Measurements from ENCODE around the gene MXD4. TPM values are rescaled to one million over a fixed set of nuclear protein-coding genes. Genes with fewer than 3 reads are reported as not detected.

The MXD4 gene
- total RNA-seq, 1 donor from 2014 or later, result 36.7 TPM

DNA sequence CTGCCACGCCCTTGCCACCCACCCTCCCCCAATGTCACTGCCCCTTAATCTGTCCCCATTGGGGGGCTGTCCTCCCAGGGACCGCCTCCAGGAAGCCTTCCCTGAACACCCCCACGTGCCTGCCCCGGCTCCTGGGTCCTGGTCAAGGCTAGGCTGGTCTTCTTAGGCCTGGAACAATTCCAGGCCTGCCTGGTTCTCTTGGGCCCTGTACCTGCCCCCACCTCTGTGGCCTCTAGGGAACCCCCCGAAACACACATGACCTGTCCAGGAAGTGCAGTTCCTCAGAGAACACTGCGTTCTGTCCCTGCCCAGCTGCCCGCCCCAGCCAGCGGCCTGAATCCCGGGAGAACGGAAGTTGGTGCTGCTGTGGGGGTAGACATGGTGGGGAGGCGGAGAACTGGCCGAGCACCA lies 5.1 kb downstream of the MXD4 start:
- DNase-seq, result peak; percentile 7
- intact Hi-C loops (cut with micrococcal nuclease), result no loop called here
- Mint-ChIP-seq H3K27ac (peak overlapping the region; percentile 79), H3K27me3 (no peaks in the 10 kb centered on the region), H3K36me3 (ENCODE audit: low read depth) (peaks cover 34% of the 10 kb centered on the region), H3K4me3 (no peak overlapping the region), H3K9me3 (no peaks in the 10 kb centered on the region), H3K4me1 (peaks cover 17% of the 10 kb centered on the region)
- TF ChIP-seq, protein P1, sequence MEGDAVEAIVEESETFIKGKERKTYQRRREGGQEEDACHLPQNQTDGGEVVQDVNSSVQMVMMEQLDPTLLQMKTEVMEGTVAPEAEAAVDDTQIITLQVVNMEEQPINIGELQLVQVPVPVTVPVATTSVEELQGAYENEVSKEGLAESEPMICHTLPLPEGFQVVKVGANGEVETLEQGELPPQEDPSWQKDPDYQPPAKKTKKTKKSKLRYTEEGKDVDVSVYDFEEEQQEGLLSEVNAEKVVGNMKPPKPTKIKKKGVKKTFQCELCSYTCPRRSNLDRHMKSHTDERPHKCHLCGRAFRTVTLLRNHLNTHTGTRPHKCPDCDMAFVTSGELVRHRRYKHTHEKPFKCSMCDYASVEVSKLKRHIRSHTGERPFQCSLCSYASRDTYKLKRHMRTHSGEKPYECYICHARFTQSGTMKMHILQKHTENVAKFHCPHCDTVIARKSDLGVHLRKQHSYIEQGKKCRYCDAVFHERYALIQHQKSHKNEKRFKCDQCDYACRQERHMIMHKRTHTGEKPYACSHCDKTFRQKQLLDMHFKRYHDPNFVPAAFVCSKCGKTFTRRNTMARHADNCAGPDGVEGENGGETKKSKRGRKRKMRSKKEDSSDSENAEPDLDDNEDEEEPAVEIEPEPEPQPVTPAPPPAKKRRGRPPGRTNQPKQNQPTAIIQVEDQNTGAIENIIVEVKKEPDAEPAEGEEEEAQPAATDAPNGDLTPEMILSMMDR (IDR thresholded peaks at IDR 0.05), result no peak
- no peak for ATAC-seq (ENCODE audit: low read depth)
- ChIA-PET POLR2A (no interaction called here), CTCF (no interaction called here)

DNA sequence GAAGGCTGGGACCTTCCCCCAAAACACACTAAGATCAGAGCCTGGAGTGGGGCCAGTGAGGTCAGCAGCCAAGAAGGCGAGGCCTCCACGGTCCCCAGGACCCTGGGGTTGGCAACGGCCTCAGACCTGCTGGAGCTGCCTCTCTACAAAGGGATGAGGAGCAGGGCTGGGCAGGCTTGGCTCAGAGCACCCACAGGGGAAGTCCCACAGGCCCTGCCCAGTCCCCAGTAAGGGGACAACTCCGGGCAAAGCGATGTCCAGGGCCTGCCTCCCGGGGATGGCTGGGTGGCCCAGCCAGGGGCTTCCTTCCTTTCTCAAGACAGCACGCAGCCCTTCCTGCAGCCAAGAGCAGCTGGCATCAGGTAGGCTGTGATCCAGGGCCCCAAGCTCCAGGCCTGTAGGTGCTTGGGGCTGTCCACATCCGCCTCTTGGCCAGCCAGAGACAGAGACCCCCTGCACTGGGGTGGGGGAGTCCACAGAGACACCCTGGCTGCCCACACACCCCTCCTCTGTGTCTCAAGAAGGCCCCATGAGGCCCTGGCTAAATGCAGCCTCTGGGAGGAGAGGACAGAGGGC lies 5.7 kb downstream of the MXD4 start:
- no peaks in the 10 kb centered on the region for H3K9me3 Mint-ChIP-seq
- H3K27ac Mint-ChIP-seq, result no peak overlapping the region
- DNase-seq, result peak; percentile 11
- ATAC-seq (ENCODE audit: low read depth), result no peak
- peaks cover 17% of the 10 kb centered on the region for H3K4me1 Mint-ChIP-seq
- intact Hi-C loops (cut with micrococcal nuclease), result no loop called here
- H3K4me3 Mint-ChIP-seq, result no peak overlapping the region
- H3K27me3 Mint-ChIP-seq, result no peaks in the 10 kb centered on the region
- TF ChIP-seq, protein P1 (IDR thresholded peaks at IDR 0.05), result no peak
- ChIA-PET CTCF (no interaction called here), POLR2A (no interaction called here)
- H3K36me3 Mint-ChIP-seq (ENCODE audit: low read depth), result peaks cover 38% of the 10 kb centered on the region

GRCh38 chr4:2255501-2256155 lies 6.3 kb downstream of the MXD4 start:
- no peak overlapping the region for H3K27ac Mint-ChIP-seq
- H3K4me3 Mint-ChIP-seq, result no peak overlapping the region
- ChIA-PET POLR2A (no interaction called here), CTCF (no interaction called here)
- peaks cover 43% of the 10 kb centered on the region for H3K36me3 Mint-ChIP-seq (ENCODE audit: low read depth)
- TF ChIP-seq, protein P1 (IDR thresholded peaks at IDR 0.05), result no peak
- ATAC-seq (ENCODE audit: low read depth) (no peak), DNase-seq (peak; percentile 11)
- peaks cover 17% of the 10 kb centered on the region for H3K4me1 Mint-ChIP-seq
- H3K27me3 Mint-ChIP-seq, result no peaks in the 10 kb centered on the region
- intact Hi-C loops (cut with micrococcal nuclease), result no loop called here
- H3K9me3 Mint-ChIP-seq, result no peaks in the 10 kb centered on the region

- Mint-ChIP-seq H3K9me3 (no peaks in the 10 kb centered on the region), H3K4me1 (peaks cover 13% of the 10 kb centered on the region), H3K27me3 (no peaks in the 10 kb centered on the region), H3K36me3 (ENCODE audit: low read depth) (peaks cover 47% of the 10 kb centered on the region), H3K4me3 (no peak overlapping the region), H3K27ac (no peak overlapping the region)
- intact Hi-C loops (cut with micrococcal nuclease), result no loop called here
- POLR2A ChIA-PET, result interaction anchor here (0.6 kb wide), 1 partner anchor 237 kb away, joined by 4 read pairs; no protein-coding TSS in a partner anchor
- TF ChIP-seq, protein P1 (IDR thresholded peaks at IDR 0.05), result no peak
- ATAC-seq (ENCODE audit: low read depth) (no peak), DNase-seq (peak; percentile 8)
- CTCF ChIA-PET, result no interaction called here
Observed at GRCh38 chr4:2254665-2255500, 7.0 kb downstream of the MXD4 start.

Measured in activated B cell treated with CpG ODN at 0.5 μM for 24 hours (primary cell).